Measurements from ENCODE around the gene ZNF766.
"Not testable (repeated sequence)": the region's sequence is repeated elsewhere in the genome, so short reads cannot be mapped to it uniquely, and the experiment has no call there.

The ZNF766 gene

GRCh38 chr19:52336117-52336790 lies 66.9 kb downstream of the ZNF766 start, which contains the start of gene ZNF610:
TSS of gene ZNF610 (plus strand) at chr19:52336243. CDS start at chr19:52349173, 12,930 bp downstream.
- TF ChIP-seq SNAI2 (CRISPR knock-in tag; IDR thresholded peaks at IDR 0.05), result no peak
- TF ChIP-seq GLIS3 (CRISPR knock-in tag; IDR thresholded peaks at IDR 0.05), result no peak
- TF ChIP-seq TCF4 (CRISPR knock-in tag; IDR thresholded peaks at IDR 0.05; ENCODE audit: borderline replicate concordance), result no peak
- TF ChIP-seq ZNF8 (CRISPR knock-in tag; IDR thresholded peaks at IDR 0.05), result no peak
- TF ChIP-seq ZC3H10 (CRISPR knock-in tag; IDR thresholded peaks at IDR 0.05), result no peak
- no peak for TF ChIP-seq PPARA (CRISPR knock-in tag; IDR thresholded peaks at IDR 0.05; ENCODE audit: borderline replicate concordance)
- no peak for TF ChIP-seq RARB (CRISPR knock-in tag; IDR thresholded peaks at IDR 0.05)
- TF ChIP-seq ISL1 (CRISPR knock-in tag; IDR thresholded peaks at IDR 0.05), result no peak
- no peak for TF ChIP-seq ZNF565 (CRISPR knock-in tag; conservative IDR thresholded peaks at IDR 0.05; ENCODE audit: low read depth)
- peak; percentile 98 for ATAC-seq

GRCh38 chr19:52336791-52337381 lies 67.5 kb downstream of the ZNF766 start:
- ATAC-seq, result peak; percentile 54
- TF ChIP-seq SNAI2 (CRISPR knock-in tag; IDR thresholded peaks at IDR 0.05) (no peak), ZNF565 (CRISPR knock-in tag; conservative IDR thresholded peaks at IDR 0.05; ENCODE audit: low read depth) (no peak), POU6F1 (CRISPR knock-in tag; IDR thresholded peaks at IDR 0.05; ENCODE audit: borderline replicate concordance, low read depth) (no peak), ISL1 (CRISPR knock-in tag; IDR thresholded peaks at IDR 0.05) (no peak), OSR1 (CRISPR knock-in tag; IDR thresholded peaks at IDR 0.05) (no peak), ZFP3 (CRISPR knock-in tag; IDR thresholded peaks at IDR 0.05) (no peak), ARNTL (CRISPR knock-in tag; IDR thresholded peaks at IDR 0.05; ENCODE audit: borderline replicate concordance, low read depth) (no peak), BACH2 (CRISPR knock-in tag; IDR thresholded peaks at IDR 0.05; ENCODE audit: borderline replicate concordance) (no peak)

GRCh38 chr19:52339022-52339421 lies 69.6 kb downstream of the ZNF766 start:
- ATAC-seq, result not testable (repeated sequence)

- TF ChIP-seq TCF4 (CRISPR knock-in tag; IDR thresholded peaks at IDR 0.05; ENCODE audit: borderline replicate concordance) (no peak), ZNF565 (CRISPR knock-in tag; conservative IDR thresholded peaks at IDR 0.05; ENCODE audit: low read depth) (no peak), CREB5 (CRISPR knock-in tag; IDR thresholded peaks at IDR 0.05; ENCODE audit: low read depth) (no peak), ARNTL (CRISPR knock-in tag; IDR thresholded peaks at IDR 0.05; ENCODE audit: borderline replicate concordance, low read depth) (no peak), POU6F1 (CRISPR knock-in tag; IDR thresholded peaks at IDR 0.05; ENCODE audit: borderline replicate concordance, low read depth) (no peak), ESRRG (CRISPR knock-in tag; IDR thresholded peaks at IDR 0.05) (no peak), ZFP3 (CRISPR knock-in tag; IDR thresholded peaks at IDR 0.05) (no peak), GLIS3 (CRISPR knock-in tag; IDR thresholded peaks at IDR 0.05) (no peak), ISL1 (CRISPR knock-in tag; IDR thresholded peaks at IDR 0.05) (no peak), CSDC2 (CRISPR knock-in tag; IDR thresholded peaks at IDR 0.05) (no peak), TSHZ2 (CRISPR knock-in tag; IDR thresholded peaks at IDR 0.05) (no peak), ZFP30 (CRISPR knock-in tag; IDR thresholded peaks at IDR 0.05) (no peak), ZNF8 (CRISPR knock-in tag; IDR thresholded peaks at IDR 0.05) (no peak), ZNF70 (CRISPR knock-in tag; IDR thresholded peaks at IDR 0.05) (no peak), PATZ1 (CRISPR knock-in tag; IDR thresholded peaks at IDR 0.05; ENCODE audit: borderline replicate concordance) (no peak), CSRNP3 (CRISPR knock-in tag; IDR thresholded peaks at IDR 0.05) (no peak), ZC3H10 (CRISPR knock-in tag; IDR thresholded peaks at IDR 0.05) (no peak), PPARA (CRISPR knock-in tag; IDR thresholded peaks at IDR 0.05; ENCODE audit: borderline replicate concordance) (no peak), SNAI2 (CRISPR knock-in tag; IDR thresholded peaks at IDR 0.05) (no peak), TOX (CRISPR knock-in tag; IDR thresholded peaks at IDR 0.05; ENCODE audit: borderline replicate concordance) (no peak)
- ATAC-seq, result no peak; the same call in 2 of the 3 replicates
These were observed 74.2 kb downstream of the ZNF766 start for GRCh38 chr19:52343548-52343947.

All from SK-N-SH treated with all-trans-retinoic acid at 6 μM for 48 hours (cell line).